ENCODE results near the gene LAMTOR5. TPM values are rescaled to one million over a fixed set of nuclear protein-coding genes. Genes with fewer than 3 reads are reported as not detected.
"Not testable (repeated sequence)": the region's sequence is repeated elsewhere in the genome, so short reads cannot be mapped to it uniquely, and the experiment has no call there.

LAMTOR5 gene
- total and polyA plus RNA-seq, 2 of the 13 experiments (the other 11 are each of a cell fraction or from before 2014, with no cell fraction given) = 96.7 to 400 TPM

GRCh38 chr1:110406407-110406806, 1.1 kb downstream of the LAMTOR5 start:
- H4K20me1 ChIP-seq (ENCODE audit: insufficient read depth, low read length); H3K9me3 ChIP-seq (ENCODE audit: low read length); in situ Hi-C loops (cut with HindIII; ENCODE audit: extremely low pct_ligation_motif_present, low pct_unique_long_range_greater_than_20kb); DNase-seq (ENCODE audit: low spot score); CTCF ChIA-PET (ENCODE audit: low intra/inter-chr PET ratio, low total read pairs); H3K27me3 ChIP-seq (ENCODE audit: control insufficient read depth in 1 of 2, insufficient read depth in 2 of 2, low read length in 2 of 2); ATAC-seq; H2AFZ ChIP-seq (ENCODE audit: low read length); FAIRE-seq; BruUV-seq (replicated peaks): not testable (repeated sequence)
- TF ChIP-seq MTF2 (CRISPR knock-in tag; IDR thresholded peaks at IDR 0.05; ENCODE audit: borderline replicate concordance) = 0 out of 2 replicates have a peak, but pooled peaks have one; percentile 18
- 0 out of 2 replicates have a peak, but pooled peaks have one; percentile 3 for TF ChIP-seq SNAPC4 (CRISPR knock-in tag; IDR thresholded peaks at IDR 0.05)
- Histone ChIP-seq H3K4me1 (ENCODE audit: insufficient read depth, low read length) (peaks cover 24% of the 10 kb centered on the region), H3K36me3 (replicated peaks in 1 of 2; ENCODE audit: control insufficient read depth in 1 of 2, insufficient read depth in 2 of 2, low read length in 2 of 2) (peaks cover 6 to 33% of the 10 kb centered on the region in 2 experiments; a peak in 4 of 5 replicates), H3K9ac (ENCODE audit: insufficient read depth, low read depth, low read length) (peak overlapping the region; percentile 93), H3K4me3 (replicated peaks in 1 of 3; ENCODE audit: insufficient read depth in 1 of 3, low read depth in 2 of 3, low read length in 3 of 3) (peak overlapping the region; percentile 90 to 98 (median 92)), H3K27ac (ENCODE audit: extremely low read length, insufficient read depth, low read length) (peak overlapping the region; percentile 81), H3K4me2 (ENCODE audit: low read depth, low read length) (peak overlapping the region; percentile 93), H3K79me2 (ENCODE audit: insufficient read depth, low read length) (peaks cover 21% of the 10 kb centered on the region)
- WGBS (ENCODE audit: low lambda C conversion rate) = 17% methylated on average over 15 of the region's 15 CpGs
- POLR2A ChIA-PET = interaction anchor here (1.6 kb wide), 1 partner anchor 67 kb away, joined by 9 read pairs; the partner anchor contains the start of gene RBM15
- intact Hi-C loops (cut with micrococcal nuclease; ENCODE audit: unreplicated experiment) = loop anchor here (2.0 kb wide), 1 partner anchor 68 kb away; the partner anchor contains the start of gene RBM15

Measured in HepG2 (cell line).